Activated T-helper 1 cell treated with Interleukin-2 at 50 U/mL for 16 hours (primary cell): ENCODE measurements around the gene RPL31.
A peak's percentile ranks its signal among the peaks of the same experiment; 100 is the strongest.

Source experiments
- DNase-seq: peaks from one replicate; pipeline ENCODE4 v3.0.0-alpha.2; 2020; ENCODE audit warnings: low read depth

The RPL31 gene

DNA sequence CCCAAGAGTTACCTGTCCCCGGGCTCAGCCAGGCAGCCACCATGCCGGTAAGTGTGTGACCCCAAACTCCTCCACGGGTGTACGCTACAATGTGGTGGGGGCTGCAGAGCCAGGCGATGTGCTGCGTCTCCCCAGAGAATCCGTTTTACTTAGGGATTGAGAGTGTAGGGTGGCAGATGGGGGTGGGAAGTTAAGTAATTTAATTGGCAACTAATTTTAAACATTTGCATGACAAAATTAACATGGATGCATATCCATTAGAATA, 26.6 kb upstream of the RPL31 start:
- DNase-seq = no peak

DNA sequence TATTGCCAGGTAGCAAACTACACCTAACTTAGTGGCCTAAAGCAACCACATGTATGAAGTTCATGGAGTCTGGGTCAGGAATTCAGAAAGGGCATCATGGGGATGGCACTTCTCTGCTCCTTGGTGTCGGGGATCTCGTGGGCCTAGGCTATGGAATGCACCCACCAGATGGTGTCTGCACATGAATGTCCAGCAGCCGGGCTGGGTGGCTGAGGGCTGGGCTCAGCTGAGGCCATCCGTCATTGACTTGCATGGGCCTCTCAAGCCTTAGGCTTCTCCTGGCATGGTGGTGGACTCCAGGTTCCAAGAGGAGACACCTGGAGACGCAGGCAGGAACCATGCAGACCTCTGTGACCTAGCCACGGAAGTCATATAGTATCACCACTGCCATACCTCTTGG, 26.0 kb upstream of the RPL31 start:
- no peak for DNase-seq

DNA sequence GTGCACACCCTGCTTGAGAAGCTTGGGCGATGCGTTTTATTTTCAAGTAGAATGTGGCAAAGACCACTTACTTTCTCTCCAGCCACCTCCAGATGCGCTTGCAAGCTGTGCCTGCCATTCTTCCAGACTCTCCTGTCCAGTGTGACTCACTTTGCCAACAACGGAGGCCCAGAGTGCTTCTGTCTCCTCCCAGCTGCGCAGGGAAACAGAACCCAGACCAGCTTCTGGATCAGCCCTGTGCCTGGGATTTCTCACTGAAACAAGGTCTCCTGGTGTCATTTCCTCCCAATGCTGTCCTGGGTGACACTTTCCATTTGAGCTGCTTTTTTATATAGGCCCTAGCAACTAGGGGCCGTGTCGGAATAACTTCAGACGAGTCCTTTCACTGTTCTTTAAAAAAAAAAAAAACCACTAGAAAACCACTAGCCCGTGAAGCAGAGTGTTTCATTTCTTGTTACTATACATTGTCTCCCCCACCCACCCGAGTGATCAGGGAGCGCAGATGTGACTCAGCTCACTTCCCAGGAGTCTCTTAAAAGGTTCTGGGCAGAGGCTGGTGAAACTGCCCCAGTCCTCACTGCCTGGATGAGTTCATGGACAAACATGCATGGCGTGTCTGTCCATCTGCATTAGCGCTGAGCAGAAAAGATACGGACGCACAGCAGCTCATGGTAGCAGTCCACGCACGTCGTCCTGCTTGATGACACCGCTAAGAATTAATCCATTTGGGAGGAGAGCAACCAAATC, 25.3 kb upstream of the RPL31 start:
- no peak for DNase-seq

DNA sequence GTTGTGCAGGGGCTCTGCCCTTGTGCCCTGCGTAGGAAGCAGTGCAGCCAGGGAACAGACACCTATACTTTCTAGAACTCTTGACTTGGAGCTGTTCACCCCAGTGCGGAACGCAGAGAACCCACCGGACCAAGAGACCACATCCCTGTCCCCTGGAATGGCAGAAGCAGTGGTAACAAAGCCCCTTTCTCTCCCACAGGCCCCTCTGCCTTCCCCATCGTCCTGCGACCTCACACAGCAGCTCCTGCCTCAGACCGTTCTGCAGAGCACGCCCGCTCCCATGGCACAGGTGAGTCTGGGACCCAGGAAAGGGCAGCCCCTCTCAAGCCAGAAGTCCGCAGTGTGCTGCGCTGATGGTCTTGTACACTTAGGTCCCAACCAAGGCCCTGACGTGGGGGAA, 24.6 kb upstream of the RPL31 start:
- no peak for DNase-seq

DNA sequence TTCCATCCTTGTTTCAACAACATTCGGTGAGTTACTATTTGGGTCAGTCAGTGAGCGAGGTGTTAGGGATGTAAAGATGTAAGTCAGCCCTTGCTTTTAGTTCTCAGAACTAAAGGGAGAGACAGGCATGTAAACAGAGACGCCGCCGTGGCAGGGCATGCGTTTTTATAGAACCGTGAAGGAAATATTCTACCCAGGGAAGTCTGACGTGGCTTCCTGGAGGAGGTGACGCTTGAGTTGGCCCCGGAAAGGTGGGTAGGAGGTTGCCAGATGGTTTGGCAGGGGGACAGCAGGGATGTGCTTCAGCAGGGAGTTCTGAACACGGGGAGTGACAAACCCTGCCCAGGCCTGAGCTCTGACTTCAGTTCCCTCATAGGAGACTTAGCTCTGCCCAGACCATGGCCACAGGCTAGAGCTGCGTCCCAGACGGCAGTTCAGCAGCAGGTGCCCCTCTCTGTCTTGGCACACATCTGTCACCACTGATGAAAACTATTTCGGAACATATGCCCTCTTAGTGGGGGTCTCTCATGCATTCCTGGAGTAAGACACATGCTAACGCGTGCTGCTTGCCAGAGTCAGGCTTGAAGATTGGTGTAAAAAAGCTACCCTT, 23.4 kb upstream of the RPL31 start:
- no peak for DNase-seq

DNA sequence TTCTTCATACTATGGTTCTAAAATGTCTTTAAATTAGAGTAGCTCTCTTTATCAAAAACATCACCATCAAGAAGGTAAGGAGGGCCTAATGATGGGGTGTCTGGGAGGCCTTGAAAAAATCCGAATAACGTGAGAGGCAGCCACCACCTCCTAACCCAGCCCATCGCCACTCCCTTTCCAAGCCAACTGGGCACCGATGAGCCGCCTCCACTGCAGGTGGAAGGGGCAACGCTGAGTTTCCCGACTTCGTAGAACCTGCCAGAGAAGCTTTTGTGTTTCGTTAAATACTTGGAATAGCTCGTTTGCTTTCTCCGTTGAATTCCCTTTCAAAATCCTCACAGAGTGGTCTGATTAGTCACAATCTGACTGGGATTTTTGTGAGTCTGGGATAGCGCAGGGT, 22.0 kb upstream of the RPL31 start:
- no peak for DNase-seq

DNA sequence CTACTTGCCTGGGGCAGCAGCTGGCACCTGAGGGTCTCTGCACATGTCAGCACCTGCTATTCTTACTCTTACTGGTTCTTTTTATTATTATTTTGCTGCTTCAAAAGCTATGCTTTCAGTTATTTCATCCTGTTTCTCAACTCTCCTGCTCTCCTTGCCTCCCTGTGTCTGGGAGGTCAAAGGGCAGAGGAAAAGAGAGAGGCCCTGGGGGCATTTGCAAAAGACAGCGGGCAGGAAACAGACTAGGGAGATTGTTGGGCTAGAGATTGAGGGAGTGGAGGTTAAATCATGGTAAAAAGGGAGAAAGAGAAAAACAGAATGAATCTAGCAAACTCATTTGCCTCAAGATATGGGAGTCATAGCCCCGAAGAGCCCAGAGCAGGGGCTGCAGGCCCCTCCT, 21.1 kb upstream of the RPL31 start:
- no peak for DNase-seq

DNA sequence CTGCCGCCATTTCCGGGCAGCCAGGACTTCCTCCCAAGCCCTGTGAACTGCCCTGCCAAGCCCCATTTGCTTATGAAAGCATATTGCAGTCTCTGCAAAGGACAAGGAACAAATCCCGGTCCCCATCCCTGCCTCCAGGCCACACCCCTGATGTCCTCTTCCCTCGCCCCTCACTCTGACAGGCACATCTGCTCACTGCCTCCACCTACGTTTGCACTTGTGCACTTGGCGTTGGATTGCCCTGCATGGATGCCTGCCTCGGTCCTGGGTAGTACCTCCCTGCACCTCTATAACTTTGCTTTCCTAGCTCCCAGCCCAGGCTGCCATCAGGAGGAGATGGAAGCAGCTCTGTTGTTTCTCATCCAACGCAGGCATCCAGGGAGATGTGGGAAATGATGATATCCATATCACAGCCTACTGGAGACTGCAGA, 19.6 kb upstream of the RPL31 start:
- no peak for DNase-seq

DNA sequence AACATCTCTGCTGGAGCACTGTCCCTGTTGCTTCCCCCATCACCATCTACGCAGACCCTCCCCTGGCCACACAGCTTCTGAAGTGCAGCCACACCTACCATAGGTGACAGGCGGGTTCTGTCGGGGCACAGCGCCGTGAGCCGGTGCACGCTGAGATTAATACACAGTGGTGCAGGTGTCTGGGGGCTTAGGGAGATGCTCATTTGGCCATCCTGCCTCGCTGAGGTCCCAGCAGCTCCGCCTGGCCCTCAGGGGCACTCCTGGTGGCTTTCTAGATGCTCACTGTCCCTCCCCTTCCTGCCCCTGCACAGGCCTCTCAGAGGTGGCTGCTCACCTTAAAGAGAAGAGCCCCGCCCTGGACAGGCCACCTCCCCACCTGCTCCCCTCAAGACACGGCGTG, 18.9 kb upstream of the RPL31 start:
- DNase-seq = no peak

DNA sequence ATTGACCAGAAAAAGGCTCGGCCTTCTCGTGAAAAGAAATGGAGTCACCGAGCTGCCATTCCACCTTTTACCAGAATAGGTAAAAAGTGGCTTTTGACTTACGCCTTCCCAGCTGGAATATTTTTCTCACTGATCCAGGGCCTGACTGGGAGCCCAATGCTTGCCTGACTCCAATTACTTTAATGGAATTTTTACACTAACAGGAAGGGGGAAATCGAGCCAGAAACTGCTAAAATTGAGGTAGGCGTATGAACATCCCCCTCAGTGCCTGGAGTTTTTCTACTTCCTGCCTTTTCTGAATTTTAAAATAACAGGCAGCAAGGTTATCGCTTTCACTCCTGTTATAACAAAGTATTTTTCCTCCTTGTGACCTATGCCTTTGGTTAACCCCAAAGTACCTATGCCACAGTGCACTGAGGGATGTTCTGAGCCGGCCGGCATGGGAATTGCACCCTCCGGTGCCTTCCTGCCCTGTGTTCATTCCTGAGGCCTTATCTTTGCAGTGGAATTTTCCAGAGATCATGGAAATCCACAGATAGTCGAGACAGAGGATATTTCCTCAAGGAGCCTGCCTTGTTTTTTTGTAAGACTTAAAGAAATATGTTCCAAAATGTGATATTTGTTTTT, 18.3 kb upstream of the RPL31 start:
- no peak for DNase-seq

DNA sequence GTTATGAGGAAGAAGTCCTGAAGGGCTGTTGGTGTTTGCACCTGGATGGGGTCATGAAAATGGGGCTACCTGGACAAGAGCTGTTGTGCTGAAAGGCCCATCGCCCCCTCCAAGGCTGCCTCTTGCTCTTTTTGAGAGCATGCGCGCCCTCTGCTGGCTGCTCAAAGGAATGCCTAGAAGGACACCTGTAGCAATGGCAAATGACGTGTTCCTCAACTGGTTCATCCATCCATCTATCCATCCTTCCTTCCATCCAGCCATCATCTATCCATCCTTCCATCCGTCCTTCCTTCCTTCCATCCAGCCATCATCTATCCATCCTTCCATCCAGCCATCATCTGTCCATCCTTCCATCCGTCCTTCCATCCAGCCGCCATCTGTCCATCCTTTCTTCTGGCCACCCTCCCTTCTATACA, 17.2 kb upstream of the RPL31 start:
- DNase-seq = peak; percentile 56

DNA sequence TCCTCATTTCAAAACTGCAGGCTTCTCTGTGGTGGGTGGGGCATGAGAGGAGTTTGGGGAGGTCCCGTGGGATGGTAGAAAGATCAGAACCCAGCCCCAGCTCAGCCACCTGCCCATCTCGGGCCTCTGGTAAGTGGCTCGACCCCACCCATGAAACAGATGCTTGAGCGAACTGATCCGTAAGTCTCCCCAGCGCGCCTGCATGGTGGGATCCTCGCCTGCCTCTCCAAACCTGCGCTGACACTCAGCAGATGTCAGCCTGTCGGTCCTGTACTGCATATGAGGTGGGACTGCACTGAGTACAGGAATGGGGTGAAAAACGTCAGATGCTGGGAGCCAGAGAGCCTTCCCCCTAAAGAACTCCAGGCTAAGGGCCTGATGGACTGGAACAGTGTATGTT, 15.9 kb upstream of the RPL31 start:
- DNase-seq = no peak

DNA sequence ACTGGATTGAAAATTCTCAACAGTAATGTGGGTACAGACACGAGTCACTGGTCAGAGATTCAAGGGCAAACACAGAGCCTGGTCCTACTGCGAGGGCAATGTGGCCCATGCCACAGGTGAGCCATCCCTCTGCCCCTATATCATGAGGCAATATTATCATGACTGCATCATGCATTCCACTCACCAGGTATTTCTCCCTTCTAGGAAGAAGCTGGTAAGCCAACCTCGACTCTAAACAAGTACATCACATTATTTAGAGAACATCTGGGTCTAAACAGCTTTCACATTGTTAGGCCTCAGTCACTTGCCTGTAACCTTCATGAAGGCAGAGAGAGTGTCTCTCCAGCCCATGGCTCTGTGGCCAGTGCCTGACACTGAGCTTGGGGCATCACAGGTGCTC, 14.6 kb upstream of the RPL31 start:
- DNase-seq = no peak

DNA sequence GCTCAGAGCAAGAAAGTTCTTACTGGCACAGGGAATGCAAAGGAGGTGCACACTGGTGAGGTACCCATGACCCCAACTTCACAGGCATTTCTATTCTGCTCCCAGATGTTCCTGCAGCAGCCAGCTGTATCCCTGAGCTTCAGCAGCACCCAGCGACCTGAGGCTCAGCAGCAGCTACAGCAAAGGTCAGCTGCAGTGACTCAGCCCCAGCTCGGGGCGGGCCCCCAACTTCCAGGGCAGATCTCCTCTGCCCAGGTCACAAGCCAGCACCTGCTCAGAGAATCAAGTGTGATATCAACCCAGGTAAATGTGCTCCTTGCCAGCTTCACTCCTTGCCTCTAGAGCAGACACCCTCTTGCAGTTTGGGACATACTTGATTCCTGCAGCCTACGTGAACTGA, 14.1 kb upstream of the RPL31 start:
- no peak for DNase-seq

DNA sequence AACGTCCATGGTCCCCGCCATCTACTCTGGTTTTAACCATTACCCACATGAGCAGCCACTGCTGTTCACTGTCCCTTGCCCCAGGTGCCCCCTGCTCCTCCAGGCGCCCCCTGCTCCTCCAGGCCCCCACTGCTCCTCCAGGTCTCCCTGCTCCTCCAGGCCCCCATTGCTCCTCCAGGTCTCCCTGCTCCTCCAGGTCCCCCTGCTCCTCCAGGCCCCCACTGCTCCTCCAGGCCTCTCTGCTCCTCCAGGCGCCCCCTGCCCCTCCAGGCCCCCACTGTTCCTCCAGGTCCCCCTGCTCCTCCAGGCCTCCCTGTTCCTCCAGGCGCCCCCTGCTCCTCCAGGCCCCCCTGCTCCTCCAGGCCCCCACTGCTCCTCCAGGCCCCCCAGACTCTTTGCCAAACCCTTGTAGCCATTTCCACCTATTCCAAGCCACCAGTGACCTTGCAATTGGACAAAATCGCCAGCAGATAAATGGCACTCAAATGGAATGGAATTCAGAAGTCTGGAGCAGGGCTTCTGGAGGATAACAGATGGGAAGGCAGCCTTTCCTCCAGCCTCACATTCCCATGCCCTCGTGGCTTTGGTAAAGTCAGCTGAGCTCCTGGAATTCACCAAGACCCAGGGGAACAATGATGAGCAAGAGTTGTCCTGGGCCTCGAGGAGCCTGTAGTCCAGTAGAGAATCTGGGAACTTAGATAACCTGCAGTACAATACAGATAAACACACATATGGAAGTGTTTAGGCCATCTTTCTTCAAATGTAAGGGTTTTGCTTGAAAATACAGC, 13.3 kb upstream of the RPL31 start:
- DNase-seq = no peak

DNA sequence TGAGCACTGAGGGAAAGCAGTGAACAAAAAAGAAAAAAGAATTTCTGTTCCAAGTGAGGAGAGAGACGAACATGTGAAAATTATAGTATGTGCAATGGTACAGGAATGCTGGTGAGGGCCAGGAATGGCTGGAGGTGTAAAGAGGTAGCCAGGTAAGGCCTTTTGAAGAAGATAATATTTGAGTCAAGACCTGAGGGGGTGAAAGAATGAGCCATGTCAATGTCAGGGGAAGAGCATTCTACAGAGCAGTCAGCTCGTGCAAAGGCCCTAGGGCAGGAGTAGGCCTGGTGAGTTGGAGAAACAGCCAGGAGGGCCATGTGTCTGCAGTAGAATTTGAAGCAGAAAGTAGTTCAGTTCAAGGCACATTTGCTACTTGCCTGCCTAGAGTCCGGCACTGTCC, 12.4 kb upstream of the RPL31 start:
- DNase-seq = no peak

DNA sequence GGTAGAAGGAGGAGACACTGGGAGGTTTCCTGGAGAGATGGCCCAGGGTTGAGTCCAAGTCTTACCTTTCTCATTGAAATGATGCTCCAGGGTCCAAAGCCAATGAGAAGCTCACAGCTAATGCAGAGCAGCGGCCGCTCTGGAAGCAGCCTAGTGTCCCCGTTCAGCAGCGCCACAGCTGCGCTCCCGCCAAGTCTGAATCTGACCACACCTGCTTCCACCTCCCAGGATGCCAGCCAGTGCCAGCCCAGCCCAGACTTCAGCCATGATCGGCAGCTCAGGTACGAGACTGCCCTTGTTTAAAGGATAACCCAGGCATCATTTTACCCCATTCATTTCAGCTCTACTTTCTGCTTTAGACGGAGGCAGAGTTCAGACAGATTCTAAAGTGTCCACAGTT, 11.9 kb upstream of the RPL31 start:
- DNase-seq = no peak

DNA sequence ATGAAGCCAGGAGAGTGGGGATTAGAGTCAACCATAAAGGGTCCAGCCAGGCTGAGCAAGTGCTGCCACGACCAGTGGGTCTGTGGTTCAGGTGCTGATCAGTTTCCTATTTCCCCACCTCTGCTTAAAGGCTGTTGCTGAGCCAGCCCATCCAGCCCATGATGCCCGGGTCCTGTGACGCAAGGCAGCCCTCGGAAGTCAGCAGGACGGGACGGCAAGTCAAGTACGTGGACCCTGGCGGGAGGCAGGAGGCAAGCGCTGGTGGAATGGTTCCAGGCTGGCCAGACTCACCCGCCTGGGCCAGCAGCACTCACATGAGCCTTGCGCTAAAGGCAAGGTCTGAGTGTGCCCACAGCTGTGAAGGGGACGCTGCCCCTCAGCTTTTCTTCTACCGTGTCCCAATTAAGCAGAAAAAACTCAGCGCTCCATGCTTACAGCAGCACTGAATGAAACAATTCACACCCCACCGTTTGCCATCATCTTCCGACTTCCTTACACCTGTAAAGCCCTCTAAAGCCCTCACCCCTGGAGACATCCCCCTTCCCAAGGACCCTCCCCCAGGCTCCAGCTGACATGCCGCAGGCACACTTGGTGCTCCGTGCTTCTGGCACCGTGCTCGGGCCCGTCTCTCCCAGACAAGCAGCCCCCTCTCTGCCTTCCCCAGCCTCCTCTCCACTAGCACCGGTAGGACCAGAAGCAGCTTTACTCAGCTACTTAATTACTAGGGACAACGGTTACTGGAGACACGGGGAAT, 11.3 kb upstream of the RPL31 start:
- no peak for DNase-seq

DNA sequence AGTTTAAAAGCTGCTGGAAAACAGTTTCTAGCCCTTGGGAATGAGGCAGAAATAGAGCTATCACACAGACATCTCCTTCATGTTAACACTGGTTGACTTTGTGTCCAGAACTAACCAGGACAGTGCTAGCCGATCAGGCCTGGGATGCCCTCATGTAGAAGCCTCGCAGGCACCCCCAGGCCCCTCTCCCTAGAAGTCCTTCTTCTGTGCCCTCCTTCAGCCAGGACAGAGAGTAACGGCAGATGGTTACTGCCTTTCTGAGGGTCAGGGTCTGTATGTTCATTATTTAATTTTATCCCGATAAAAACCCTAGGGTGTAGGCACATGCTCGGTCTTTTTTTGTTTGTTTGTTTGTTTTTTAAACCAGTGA, 10.7 kb upstream of the RPL31 start:
- DNase-seq = no peak

DNA sequence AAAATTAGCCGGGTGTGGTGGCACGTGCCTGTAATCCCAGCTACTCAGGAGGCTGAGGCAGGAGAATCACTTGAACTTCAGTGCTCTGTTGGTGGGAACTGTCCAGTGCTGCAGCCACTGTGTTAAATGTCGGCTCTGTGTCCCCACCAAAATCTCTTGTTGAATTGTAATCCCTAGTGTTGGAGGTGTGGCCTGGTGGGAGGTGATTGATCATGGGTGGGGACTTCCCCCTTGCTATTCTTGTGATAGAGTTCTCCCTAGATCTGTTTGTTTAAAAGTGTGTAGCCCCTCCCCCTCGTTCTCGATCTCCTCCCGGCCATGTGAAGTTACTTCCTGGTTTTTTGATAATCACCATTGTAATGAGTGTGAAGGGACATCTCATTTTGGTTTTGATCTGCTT, 9.8 kb upstream of the RPL31 start:
- DNase-seq = no peak

DNA sequence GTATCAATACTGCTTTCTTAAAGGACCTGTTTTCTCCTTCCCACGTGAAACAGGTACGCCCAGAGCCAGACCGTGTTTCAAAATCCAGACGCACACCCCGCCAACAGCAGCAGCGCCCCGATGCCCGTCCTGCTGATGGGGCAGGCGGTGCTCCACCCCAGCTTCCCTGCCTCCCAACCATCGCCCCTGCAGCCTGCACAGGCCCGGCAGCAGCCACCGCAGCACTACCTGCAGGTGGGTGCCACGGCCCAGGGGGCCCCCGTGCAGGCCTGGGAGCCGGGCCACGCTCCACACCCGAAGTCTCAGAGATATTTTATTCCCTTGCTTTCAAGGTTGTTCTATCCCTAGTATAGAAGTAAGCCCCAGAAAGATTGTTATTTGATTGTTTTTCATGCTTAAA, 8.8 kb upstream of the RPL31 start:
- no peak for DNase-seq

DNA sequence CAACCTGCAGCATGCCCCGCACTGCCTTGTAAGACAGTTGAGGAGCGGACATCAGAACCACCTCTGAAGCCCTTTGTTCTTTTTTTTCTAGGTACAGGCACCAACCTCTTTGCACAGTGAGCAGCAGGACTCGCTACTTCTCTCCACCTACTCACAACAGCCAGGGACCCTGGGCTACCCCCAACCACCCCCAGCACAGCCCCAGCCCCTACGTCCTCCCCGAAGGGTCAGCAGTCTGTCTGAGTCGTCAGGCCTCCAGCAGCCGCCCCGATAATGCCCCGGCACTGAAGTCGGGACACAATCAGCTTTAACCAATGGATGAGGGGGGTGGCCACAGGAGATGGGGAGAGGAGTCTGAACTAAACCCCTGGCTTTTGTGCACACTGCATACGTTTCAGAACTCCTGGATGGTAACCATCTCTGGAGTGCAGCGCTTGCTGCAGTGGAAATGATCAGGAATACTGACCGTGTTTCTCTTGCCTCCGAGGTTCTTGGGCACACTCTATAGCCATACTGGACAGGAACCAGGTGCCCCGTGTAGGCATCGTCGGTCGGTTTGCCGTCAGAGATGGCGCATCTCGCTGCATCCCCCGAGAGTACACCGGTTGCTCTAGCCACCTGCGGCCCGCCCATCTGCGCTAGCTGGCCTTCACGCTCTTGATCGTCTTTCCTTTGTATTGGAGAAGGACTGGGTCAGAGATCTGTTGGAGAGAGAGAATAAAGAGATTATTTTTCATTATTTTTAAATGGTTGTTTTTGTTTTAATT, 6.6 kb upstream of the RPL31 start:
- DNase-seq = no peak
